Activated gamma-delta T cell (primary cell): ENCODE measurements around the gene USP38.
"Not testable (repeated sequence)": the region's sequence is repeated elsewhere in the genome, so short reads cannot be mapped to it uniquely, and the experiment has no call there.

Experiments used
- DNase-seq: peaks from one replicate; lab custom pipeline; 2025; lab: John Stamatoyannopoulos, UW

USP38 gene

DNA sequence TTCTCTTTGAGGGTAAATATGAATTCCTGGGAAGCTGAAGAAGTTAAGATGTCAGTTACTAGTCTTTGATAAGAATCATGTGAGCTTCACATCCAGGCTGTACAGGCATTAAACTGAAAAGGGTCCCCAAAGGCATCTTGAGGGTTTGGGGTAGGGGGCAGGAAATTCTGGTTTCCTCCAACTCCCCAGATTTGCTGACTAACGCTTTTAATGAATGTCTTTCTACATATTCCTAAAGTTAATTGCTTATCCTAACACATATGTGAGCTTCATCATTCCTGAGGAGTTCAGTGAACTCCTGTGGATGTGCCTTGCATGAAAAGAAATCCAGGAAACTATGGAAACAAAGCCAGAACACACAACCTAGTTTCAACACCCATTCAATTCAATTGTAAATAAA, 78.1 kb downstream of the USP38 start:
- no peak for DNase-seq

DNA sequence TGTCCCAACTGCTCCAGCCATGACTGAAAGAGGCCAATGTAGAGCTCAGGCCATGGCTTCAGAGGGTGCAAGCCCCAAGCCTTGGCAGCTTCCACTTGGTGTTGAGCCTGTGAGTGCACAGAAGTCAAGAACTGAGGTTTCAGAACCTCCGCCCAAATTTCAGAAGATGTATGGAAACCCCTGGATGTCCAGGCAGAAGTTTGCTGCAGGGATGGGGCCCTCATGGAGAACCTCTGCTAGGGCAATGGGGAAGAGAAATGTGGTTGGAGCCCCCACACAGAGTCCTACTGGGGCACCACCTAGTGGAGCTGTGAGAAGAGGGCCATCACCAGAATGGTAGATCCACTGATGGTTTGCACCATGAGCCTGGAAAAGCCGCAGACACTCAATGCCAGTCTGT, 83.0 kb downstream of the USP38 start:
- not testable (repeated sequence) for DNase-seq

DNA sequence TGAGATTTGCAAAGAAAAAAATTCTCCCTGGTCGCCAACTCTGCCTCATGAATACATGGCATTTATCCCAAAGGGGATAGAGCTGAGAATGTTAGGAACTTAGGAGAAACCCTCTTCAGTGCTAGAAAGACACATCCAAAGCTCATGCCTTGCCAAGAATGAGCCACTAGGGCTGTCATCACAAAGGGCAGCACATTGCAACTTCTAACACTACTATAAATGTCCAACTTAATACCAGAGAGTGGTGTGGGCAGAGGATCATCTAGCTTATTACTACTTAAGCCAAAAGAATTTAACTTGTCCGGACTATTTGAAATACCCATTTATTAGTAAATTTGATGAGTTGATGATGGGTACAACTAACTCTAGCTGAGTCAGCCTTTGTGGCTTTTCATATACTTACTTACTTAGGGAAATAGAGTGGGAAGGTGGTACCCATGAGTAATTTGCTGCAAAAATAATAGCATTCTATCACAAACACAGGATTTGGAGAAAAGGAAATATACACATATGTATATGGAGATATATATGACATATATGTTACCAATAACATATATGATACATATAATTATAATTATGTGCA, 85.6 kb downstream of the USP38 start:
- no peak for DNase-seq
